ENCODE measurements around the gene SLC4A1AP.
"Not testable (repeated sequence)": the region's sequence is repeated elsewhere in the genome, so short reads cannot be mapped to it uniquely, and the experiment has no call there.

The SLC4A1AP gene

GRCh38 chr2:27663285-27664153, at the start of gene SLC4A1AP, which contains the start of gene SUPT7L:
Gene SLC4A1AP (plus strand): TSS chr2:27663889. CDS start chr2:27663915, 26 bp downstream.
Gene SUPT7L (minus strand): TSS chr2:27663614. CDS start chr2:27662192, 1,422 bp downstream.
- peak; percentile 66 to 73 for DNase-seq (ENCODE audit: low read depth in 1 of 2, low spot score in 1 of 2)

- no peak for DNase-seq (ENCODE audit: low read depth in 1 of 2, low spot score in 1 of 2)
Measured at GRCh38 chr2:27613985-27614384, 49.7 kb upstream of the SLC4A1AP start.

- no peak for DNase-seq (ENCODE audit: low read depth in 1 of 2, low spot score in 1 of 2)
Measured at GRCh38 chr2:27615316-27615715, 48.4 kb upstream of the SLC4A1AP start.

GRCh38 chr2:27621524-27621923, 42.2 kb upstream of the SLC4A1AP start:
- DNase-seq (ENCODE audit: low read depth in 1 of 2, low spot score in 1 of 2), result no peak

- DNase-seq (ENCODE audit: low read depth in 1 of 2, low spot score in 1 of 2), result no peak
Measured at GRCh38 chr2:27622921-27623384, 40.7 kb upstream of the SLC4A1AP start.

GRCh38 chr2:27624943-27625342, 38.7 kb upstream of the SLC4A1AP start:
- DNase-seq (ENCODE audit: low read depth in 1 of 2, low spot score in 1 of 2), result no peak

GRCh38 chr2:27626323-27626722, 37.4 kb upstream of the SLC4A1AP start:
- not testable (repeated sequence) for DNase-seq (ENCODE audit: low read depth in 1 of 2, low spot score in 1 of 2)

GRCh38 chr2:27626921-27627320, 36.8 kb upstream of the SLC4A1AP start:
- DNase-seq (ENCODE audit: low read depth in 1 of 2, low spot score in 1 of 2), result not testable (repeated sequence)

- DNase-seq (ENCODE audit: low read depth in 1 of 2, low spot score in 1 of 2), result peak in 1 of 2 donors; percentile 16
Measured at GRCh38 chr2:27627963-27628766, 35.5 kb upstream of the SLC4A1AP start.

GRCh38 chr2:27628767-27629709, 34.7 kb upstream of the SLC4A1AP start, which contains the start of the genes CCDC121 and GPN1:
Gene CCDC121 (minus strand): TSS chr2:27629012. CDS start chr2:27627799, 1,213 bp downstream.
Gene GPN1 (plus strand): TSS chr2:27629050. CDS start chr2:27629059, 9 bp downstream.
- DNase-seq (ENCODE audit: low read depth in 1 of 2, low spot score in 1 of 2), result peak; percentile 82 to 93

- DNase-seq (ENCODE audit: low read depth in 1 of 2, low spot score in 1 of 2), result not testable (repeated sequence)
Measured at GRCh38 chr2:27630257-27630656, 33.4 kb upstream of the SLC4A1AP start.

- DNase-seq (ENCODE audit: low read depth in 1 of 2, low spot score in 1 of 2), result no peak
Measured at GRCh38 chr2:27634291-27634690, 29.4 kb upstream of the SLC4A1AP start.

GRCh38 chr2:27636766-27637165, 26.9 kb upstream of the SLC4A1AP start:
- no peak for DNase-seq (ENCODE audit: low read depth in 1 of 2, low spot score in 1 of 2)

- DNase-seq (ENCODE audit: low read depth in 1 of 2, low spot score in 1 of 2), result peak in 1 of 2 donors; percentile 22
Measured at GRCh38 chr2:27638037-27638637, 25.6 kb upstream of the SLC4A1AP start.

GRCh38 chr2:27638709-27639108, 25.0 kb upstream of the SLC4A1AP start:
- peak in 1 of 2 donors; percentile 2 for DNase-seq (ENCODE audit: low read depth in 1 of 2, low spot score in 1 of 2)

GRCh38 chr2:27640722-27641245, 22.9 kb upstream of the SLC4A1AP start:
- no peak for DNase-seq (ENCODE audit: low read depth in 1 of 2, low spot score in 1 of 2)

- no peak for DNase-seq (ENCODE audit: low read depth in 1 of 2, low spot score in 1 of 2)
Measured at GRCh38 chr2:27645197-27645596, 18.5 kb upstream of the SLC4A1AP start.

- no peak for DNase-seq (ENCODE audit: low read depth in 1 of 2, low spot score in 1 of 2)
Measured at GRCh38 chr2:27647289-27647688, 16.4 kb upstream of the SLC4A1AP start.

GRCh38 chr2:27647737-27648136, 16.0 kb upstream of the SLC4A1AP start:
- no peak for DNase-seq (ENCODE audit: low read depth in 1 of 2, low spot score in 1 of 2)

- no peak for DNase-seq (ENCODE audit: low read depth in 1 of 2, low spot score in 1 of 2)
Measured at GRCh38 chr2:27651056-27651455, 12.6 kb upstream of the SLC4A1AP start.

Measured in activated CD4-positive, alpha-beta T cell treated with anti-CD3 and anti-CD28 coated beads, Interleukin-2, amount 50 U/mL, for 24 hours (primary cell).